HUES6 (cell line): ENCODE measurements around the gene C15orf39.
"Not testable (repeated sequence)": the region's sequence is repeated elsewhere in the genome, so short reads cannot be mapped to it uniquely, and the experiment has no call there.

Experiments used
- H3K27ac ChIP-seq: 2 replicates; pipeline ENCODE4 v1.7.0; 2013; ENCODE audit warnings: low read depth, mild to moderate bottlenecking, low read length, inconsistent platforms
- H3K27me3 ChIP-seq: 2 replicates; pipeline ENCODE4 v1.6.1; 2013; ENCODE audit warnings: low read length; ENCODE audit not compliant: control insufficient read depth, insufficient read depth
- H3K36me3 ChIP-seq: 2 replicates; pipeline ENCODE4 v1.6.1; 2013; ENCODE audit warnings: low read length; ENCODE audit not compliant: control insufficient read depth, insufficient read depth
- H3K4me1 ChIP-seq: 2 replicates; pipeline ENCODE4 v1.6.1; 2013; ENCODE audit warnings: low read length; ENCODE audit not compliant: control insufficient read depth, insufficient read depth
- H3K4me3 ChIP-seq: 2 replicates; pipeline ENCODE4 v1.5.1; 2013; ENCODE audit warnings: low read depth, low read length
- H3K9ac ChIP-seq: one replicate; pipeline ENCODE4 v1.6.1; 2013; ENCODE audit warnings: mild to moderate bottlenecking, low read length
- H3K9me3 ChIP-seq: 2 replicates; pipeline ENCODE4 v1.6.1; 2013; ENCODE audit warnings: low read depth, low read length; ENCODE audit not compliant: control insufficient read depth, insufficient read depth

The C15orf39 gene

GRCh38 chr15:75213768-75214221 is 12.1 kb downstream of the C15orf39 start:
- H3K27me3 ChIP-seq: no peaks in the 10 kb centered on the region
- no peaks in the 10 kb centered on the region for H3K9me3 ChIP-seq
- H3K9ac ChIP-seq: no peak overlapping the region
- H3K4me1 ChIP-seq: peaks cover 12% of the 10 kb centered on the region
- H3K36me3 ChIP-seq: peaks cover 44% of the 10 kb centered on the region
- H3K4me3 ChIP-seq: no peak overlapping the region
- H3K27ac ChIP-seq: no peak overlapping the region

DNA sequence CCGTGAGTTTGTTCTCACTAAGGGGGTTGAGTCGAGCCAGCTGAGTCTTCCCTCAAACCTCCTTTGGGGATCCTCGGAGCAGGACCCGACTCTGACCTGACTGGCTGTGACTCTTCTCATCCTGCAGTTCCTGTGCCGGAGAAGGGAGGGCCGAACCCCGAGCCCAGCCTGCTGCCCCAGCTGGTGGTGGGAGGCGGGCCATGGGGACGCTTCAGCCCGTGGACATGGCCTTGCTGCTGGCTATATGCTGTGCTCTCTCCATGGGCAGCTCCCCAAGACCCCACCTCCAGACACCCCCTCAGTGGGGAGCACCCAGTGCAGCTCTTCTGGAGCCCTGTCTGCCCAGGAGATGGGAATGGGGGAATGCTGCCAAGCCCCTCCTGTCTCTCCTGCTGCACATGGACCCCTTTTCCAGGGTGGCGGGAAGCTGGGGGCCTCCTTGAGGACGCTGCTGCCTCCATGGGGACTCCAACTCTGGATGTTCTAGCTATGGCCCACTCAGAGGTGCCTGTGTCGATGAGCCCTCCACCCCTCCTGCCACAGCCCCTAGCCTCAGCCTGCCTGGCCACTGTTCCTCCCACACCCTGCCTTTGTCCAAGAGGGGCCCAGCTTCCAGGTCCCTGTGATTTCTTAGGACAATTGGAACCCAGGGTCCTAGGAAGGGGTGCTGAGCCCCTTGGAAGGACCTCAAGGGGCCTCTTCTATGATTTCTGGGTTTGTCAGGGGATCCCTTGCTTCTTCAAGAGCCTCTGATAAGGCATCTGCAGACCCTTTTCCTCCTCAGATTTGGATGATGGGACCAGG is 12.8 kb downstream of the C15orf39 start:
- H3K27me3 ChIP-seq: no peaks in the 10 kb centered on the region
- H3K9ac ChIP-seq: no peak overlapping the region
- H3K9me3 ChIP-seq: no peaks in the 10 kb centered on the region
- H3K4me3 ChIP-seq: no peak overlapping the region
- H3K4me1 ChIP-seq: peaks cover 12% of the 10 kb centered on the region
- H3K36me3 ChIP-seq: peaks cover 37% of the 10 kb centered on the region
- H3K27ac ChIP-seq: no peak overlapping the region

GRCh38 chr15:75215107-75216004 is 13.7 kb downstream of the C15orf39 start:
- H3K9me3 ChIP-seq: no peaks in the 10 kb centered on the region
- H3K27ac ChIP-seq: no peak overlapping the region
- H3K27me3 ChIP-seq: no peaks in the 10 kb centered on the region
- peaks cover 28% of the 10 kb centered on the region for H3K36me3 ChIP-seq
- H3K4me3 ChIP-seq: no peak overlapping the region
- peaks cover 12% of the 10 kb centered on the region for H3K4me1 ChIP-seq
- no peak overlapping the region for H3K9ac ChIP-seq

DNA sequence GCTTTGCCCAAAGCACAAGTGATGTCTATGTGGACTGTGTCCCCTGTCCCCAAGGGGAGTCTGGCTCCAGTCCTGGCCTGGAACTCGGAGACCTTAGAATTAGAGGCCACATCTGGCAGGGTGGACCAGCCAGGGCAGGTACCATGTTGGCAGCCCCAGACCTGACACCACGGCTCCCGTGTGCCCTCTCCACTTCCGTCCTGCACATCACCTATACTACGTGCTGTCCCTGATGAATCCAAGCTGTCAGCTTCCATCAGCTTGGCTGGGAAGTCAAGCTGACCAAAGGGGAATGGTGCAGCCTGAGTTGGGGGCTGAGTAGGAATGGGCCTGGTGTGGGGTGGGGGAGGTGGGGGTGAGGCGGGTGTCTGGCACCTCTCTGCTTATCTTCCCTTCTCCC is 15.3 kb downstream of the C15orf39 start:
- Histone ChIP-seq H3K4me3 (no peak overlapping the region), H3K36me3 (peaks cover 12% of the 10 kb centered on the region), H3K27me3 (no peaks in the 10 kb centered on the region), H3K27ac (no peak overlapping the region), H3K4me1 (peaks cover 12% of the 10 kb centered on the region), H3K9ac (no peak overlapping the region), H3K9me3 (no peaks in the 10 kb centered on the region)

GRCh38 chr15:75217574-75217973 is 15.9 kb downstream of the C15orf39 start:
- not testable (repeated sequence) for H3K27me3 ChIP-seq, H3K9me3 ChIP-seq

DNA sequence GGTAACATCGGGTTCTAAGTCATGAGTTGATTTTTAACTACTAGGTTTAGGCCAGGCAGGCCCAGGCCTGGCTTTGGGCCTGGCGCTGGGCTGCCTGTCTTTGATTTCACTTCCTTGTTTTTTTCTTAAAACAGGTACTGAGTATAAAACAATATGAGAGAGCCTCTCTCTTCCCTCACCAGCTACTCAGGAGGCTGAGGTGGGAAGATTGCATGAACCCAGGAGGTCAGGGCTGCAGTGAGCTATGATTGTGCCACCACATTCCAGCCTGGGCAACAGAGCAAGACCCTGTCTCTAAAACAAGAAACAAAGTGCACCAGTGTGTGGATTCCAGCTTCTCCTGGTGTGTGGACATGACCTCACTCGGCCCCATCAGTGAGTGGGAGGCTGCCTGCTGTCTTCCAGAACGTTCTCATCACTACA is 17.8 kb downstream of the C15orf39 start:
- H3K27ac ChIP-seq, H3K4me1 ChIP-seq, H3K9me3 ChIP-seq, H3K4me3 ChIP-seq, H3K27me3 ChIP-seq, H3K36me3 ChIP-seq, H3K9ac ChIP-seq: not testable (repeated sequence)

More at GRCh38 chr15:75217574-75217973, 15.9 kb downstream of the C15orf39 start:
- H3K9ac ChIP-seq, H3K27ac ChIP-seq, H3K4me3 ChIP-seq, H3K36me3 ChIP-seq: not testable (repeated sequence)
- H3K4me1 ChIP-seq: peaks cover 12% of the 10 kb centered on the region

DNA sequence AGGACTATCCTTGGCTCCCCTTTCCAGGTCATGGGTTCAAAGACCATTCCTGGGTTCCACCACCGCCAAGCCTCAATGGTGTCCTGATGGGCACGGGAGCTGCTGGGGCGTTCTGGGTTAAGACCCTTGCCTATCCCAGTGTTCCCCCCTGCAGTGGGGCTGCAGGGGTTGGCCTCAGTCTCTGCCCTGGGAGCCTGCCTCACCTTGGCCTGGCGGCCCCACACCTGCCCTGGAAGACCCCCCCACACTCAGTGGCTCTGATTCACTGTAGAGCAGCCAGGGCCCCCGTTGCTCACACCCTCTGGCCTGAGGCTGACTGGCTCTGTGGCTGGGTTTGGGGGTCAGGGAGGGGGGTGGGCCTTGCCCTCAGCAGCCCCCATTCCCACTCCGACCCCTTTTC is 22.0 kb downstream of the C15orf39 start:
- no peaks in the 10 kb centered on the region for H3K36me3 ChIP-seq
- H3K4me1 ChIP-seq: no peaks in the 10 kb centered on the region
- H3K27ac ChIP-seq: no peak overlapping the region
- H3K9me3 ChIP-seq: no peaks in the 10 kb centered on the region
- no peak overlapping the region for H3K9ac ChIP-seq
- H3K27me3 ChIP-seq: peaks cover 3% of the 10 kb centered on the region; the same call in 1 of the 2 replicates
- H3K4me3 ChIP-seq: no peak overlapping the region

GRCh38 chr15:75224281-75224680 is 22.6 kb downstream of the C15orf39 start:
- Histone ChIP-seq H3K27ac (no peak overlapping the region), H3K36me3 (no peaks in the 10 kb centered on the region), H3K27me3 (peaks cover 3% of the 10 kb centered on the region; the same call in 1 of the 2 replicates), H3K9ac (no peak overlapping the region), H3K9me3 (no peaks in the 10 kb centered on the region), H3K4me3 (no peak overlapping the region), H3K4me1 (no peaks in the 10 kb centered on the region)

GRCh38 chr15:75225102-75225836 is 23.6 kb downstream of the C15orf39 start:
- not testable (repeated sequence) for H3K4me1 ChIP-seq, H3K27ac ChIP-seq, H3K27me3 ChIP-seq, H3K9me3 ChIP-seq, H3K9ac ChIP-seq, H3K4me3 ChIP-seq, H3K36me3 ChIP-seq

DNA sequence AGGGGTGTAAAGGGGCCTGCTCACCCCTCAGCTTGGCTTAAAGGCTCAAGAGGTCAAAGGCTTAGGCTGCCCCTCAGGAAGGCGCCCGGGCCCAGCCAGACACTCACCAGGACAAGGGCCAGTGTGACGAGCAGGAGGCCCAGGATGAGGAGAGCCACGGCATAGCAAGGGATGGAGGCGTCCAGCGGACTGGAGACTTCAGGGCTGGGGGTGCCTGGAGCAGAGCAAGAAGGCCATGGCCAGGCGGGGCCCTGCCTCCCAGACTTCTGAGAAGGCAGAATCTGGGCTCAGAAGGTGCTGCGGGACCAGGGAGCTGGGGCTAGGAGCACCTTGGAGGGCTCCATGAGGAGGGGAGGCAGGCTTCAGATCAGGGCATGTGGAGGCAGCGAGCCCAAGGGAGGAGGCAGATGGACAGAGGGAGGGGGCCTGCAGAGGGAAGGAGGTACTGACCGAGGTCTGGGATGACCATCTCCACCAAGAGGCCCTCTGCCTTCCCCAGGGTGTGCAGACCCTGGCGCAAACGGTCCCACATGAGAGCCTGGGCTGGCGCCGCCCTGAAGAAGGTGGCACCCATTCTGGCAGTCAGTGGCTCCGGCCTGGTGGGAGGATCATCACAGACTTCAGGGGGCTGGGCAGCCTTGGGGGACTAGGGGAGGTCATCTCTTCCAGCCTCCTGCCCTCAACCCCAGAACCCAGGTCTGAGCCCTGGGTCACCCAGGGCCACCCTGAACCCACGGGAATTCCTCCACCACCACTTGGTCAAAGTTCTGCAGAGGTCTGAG is 24.5 kb downstream of the C15orf39 start:
- no peak overlapping the region for H3K4me3 ChIP-seq
- no peaks in the 10 kb centered on the region for H3K36me3 ChIP-seq
- no peak overlapping the region for H3K27ac ChIP-seq
- no peak overlapping the region for H3K9ac ChIP-seq
- no peaks in the 10 kb centered on the region for H3K9me3 ChIP-seq
- peaks cover 3% of the 10 kb centered on the region; the same call in 1 of the 2 replicates for H3K27me3 ChIP-seq
- peaks cover 14% of the 10 kb centered on the region for H3K4me1 ChIP-seq
